GM12878 (cell line): ENCODE results near the gene TOGARAM1.

ENCODE experiments used
- KLF5 ChIP-seq: fragments of 450-650 bp; IDR thresholded peaks from 2 replicates; pipeline ENCODE4 v1.6.1; 2014; ENCODE audit warnings: mild to moderate bottlenecking; ENCODE audit not compliant: partially characterized antibody
- NRF1 ChIP-seq: conservative IDR thresholded peaks from 2 replicates; pipeline ENCODE4 v1.6.1; 2011; ENCODE audit warnings: mild to moderate bottlenecking, low read depth, low read length, improper control_type of control experiment
- POLR2AphosphoS5 ChIP-seq: IDR thresholded peaks from 2 replicates; pipeline ENCODE4 v1.6.1; 2011; ENCODE audit warnings: mild to moderate bottlenecking, low read length, inconsistent platforms
- RFX5 ChIP-seq: IDR thresholded peaks from 2 replicates; pipeline ENCODE4 v1.6.1; 2011; ENCODE audit warnings: low read depth, low read length, improper control_type of control experiment
- TAF1 ChIP-seq: IDR thresholded peaks from 2 replicates; pipeline ENCODE4 v1.6.1; 2011; ENCODE audit warnings: mild to moderate bottlenecking, low read depth, low read length, borderline replicate concordance
- ZNF274 ChIP-seq: IDR thresholded peaks from one replicate; pipeline ENCODE4 v1.8.0; 2011; ENCODE audit not compliant: insufficient read length, insufficient read depth
- TF ChIP-seq, protein P1 (sequence below): IDR thresholded peaks from 2 replicates; pipeline ENCODE4 v1.6.1; 2011; ENCODE audit warnings: low read depth, mild to moderate bottlenecking, low read length, moderate library complexity, borderline replicate concordance; ENCODE audit errors: extremely low read depth
- TF ChIP-seq, protein P2 (sequence below), 3 experiments: IDR thresholded peaks in 2 of 3; conservative IDR thresholded peaks in 1 of 3; 2 replicates each; pipeline ENCODE4 v1.5.1; 2011; ENCODE audit warnings: low read depth in 3 of 3, low read length in 3 of 3, mild to moderate bottlenecking in 3 of 3, control low read depth in 2 of 3, moderate library complexity in 2 of 3, inconsistent platforms in 1 of 3, mixed read lengths in 1 of 3; ENCODE audit not compliant: control insufficient read depth in 2 of 3, insufficient read depth in 1 of 3; ENCODE audit errors: extremely low read depth in 1 of 3
- TF ChIP-seq, protein P3 (sequence below): IDR thresholded peaks from 2 replicates; pipeline ENCODE4 v1.6.1; 2011; ENCODE audit warnings: low read depth, low read length, improper control_type of control experiment, borderline replicate concordance

DNA sequence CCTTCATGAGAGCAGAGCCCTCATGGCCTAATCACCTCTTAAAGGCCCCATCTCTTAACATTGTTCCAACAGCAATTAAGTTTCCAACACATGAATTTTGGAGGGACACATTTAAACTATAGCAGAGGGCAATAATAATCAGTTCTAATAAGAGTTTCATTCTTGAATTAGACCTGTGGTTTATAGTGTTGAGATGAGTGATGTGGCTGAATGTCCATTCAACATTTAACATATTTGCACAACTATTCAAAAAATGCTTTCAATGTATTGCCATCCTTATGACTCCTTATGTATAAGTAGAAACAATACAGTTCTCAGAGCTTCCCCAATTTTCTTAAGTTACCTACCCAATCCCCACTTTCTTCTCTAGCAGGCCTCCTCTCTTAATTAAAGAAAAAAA is 21.8 kb upstream of the TOGARAM1 start:
- TF ChIP-seq NRF1 (no peak), ZNF274 (no peak), TAF1 (no peak), POLR2AphosphoS5 (no peak), KLF5 (no peak), RFX5 (no peak)
- TF ChIP-seq, protein P1, sequence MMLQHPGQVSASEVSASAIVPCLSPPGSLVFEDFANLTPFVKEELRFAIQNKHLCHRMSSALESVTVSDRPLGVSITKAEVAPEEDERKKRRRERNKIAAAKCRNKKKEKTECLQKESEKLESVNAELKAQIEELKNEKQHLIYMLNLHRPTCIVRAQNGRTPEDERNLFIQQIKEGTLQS, result no peak
- TF ChIP-seq, protein P2, sequence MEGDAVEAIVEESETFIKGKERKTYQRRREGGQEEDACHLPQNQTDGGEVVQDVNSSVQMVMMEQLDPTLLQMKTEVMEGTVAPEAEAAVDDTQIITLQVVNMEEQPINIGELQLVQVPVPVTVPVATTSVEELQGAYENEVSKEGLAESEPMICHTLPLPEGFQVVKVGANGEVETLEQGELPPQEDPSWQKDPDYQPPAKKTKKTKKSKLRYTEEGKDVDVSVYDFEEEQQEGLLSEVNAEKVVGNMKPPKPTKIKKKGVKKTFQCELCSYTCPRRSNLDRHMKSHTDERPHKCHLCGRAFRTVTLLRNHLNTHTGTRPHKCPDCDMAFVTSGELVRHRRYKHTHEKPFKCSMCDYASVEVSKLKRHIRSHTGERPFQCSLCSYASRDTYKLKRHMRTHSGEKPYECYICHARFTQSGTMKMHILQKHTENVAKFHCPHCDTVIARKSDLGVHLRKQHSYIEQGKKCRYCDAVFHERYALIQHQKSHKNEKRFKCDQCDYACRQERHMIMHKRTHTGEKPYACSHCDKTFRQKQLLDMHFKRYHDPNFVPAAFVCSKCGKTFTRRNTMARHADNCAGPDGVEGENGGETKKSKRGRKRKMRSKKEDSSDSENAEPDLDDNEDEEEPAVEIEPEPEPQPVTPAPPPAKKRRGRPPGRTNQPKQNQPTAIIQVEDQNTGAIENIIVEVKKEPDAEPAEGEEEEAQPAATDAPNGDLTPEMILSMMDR (IDR thresholded peaks at IDR 0.05 in 2 of 3, conservative IDR thresholded peaks at IDR 0.05 in 1 of 3; ENCODE audit: control insufficient read depth in 2 of 3, extremely low read depth in 1 of 3, insufficient read depth in 1 of 3, low read depth in 3 of 3, low read length in 3 of 3), result no peak
- TF ChIP-seq, protein P3, sequence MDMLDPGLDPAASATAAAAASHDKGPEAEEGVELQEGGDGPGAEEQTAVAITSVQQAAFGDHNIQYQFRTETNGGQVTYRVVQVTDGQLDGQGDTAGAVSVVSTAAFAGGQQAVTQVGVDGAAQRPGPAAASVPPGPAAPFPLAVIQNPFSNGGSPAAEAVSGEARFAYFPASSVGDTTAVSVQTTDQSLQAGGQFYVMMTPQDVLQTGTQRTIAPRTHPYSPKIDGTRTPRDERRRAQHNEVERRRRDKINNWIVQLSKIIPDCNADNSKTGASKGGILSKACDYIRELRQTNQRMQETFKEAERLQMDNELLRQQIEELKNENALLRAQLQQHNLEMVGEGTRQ, result no peak
